ENCODE measurements around the gene AQP4.

The AQP4 gene

GRCh38 chr18:26827581-26827980, 37.9 kb downstream of the AQP4 start:
- Histone ChIP-seq H3K9ac (ENCODE audit: low read length) (no peak overlapping the region), H3K4me3 (ENCODE audit: low read length) (no peak overlapping the region), H3K9me3 (ENCODE audit: control insufficient read depth, low read length) (no peaks in the 10 kb centered on the region), H3K4me1 (ENCODE audit: control insufficient read depth, insufficient read depth, low read length) (no peaks in the 10 kb centered on the region), H3K36me3 (ENCODE audit: control insufficient read depth, insufficient read depth, low read length) (no peaks in the 10 kb centered on the region), H3K27me3 (ENCODE audit: control insufficient read depth, insufficient read depth, low read length) (no peaks in the 10 kb centered on the region)

- Histone ChIP-seq H3K27me3 (ENCODE audit: control insufficient read depth, insufficient read depth, low read length) (no peaks in the 10 kb centered on the region), H3K4me1 (ENCODE audit: control insufficient read depth, insufficient read depth, low read length) (no peaks in the 10 kb centered on the region), H3K36me3 (ENCODE audit: control insufficient read depth, insufficient read depth, low read length) (no peaks in the 10 kb centered on the region), H3K4me3 (ENCODE audit: low read length) (no peak overlapping the region), H3K9ac (ENCODE audit: low read length) (no peak overlapping the region), H3K9me3 (ENCODE audit: control insufficient read depth, low read length) (no peaks in the 10 kb centered on the region)
Measured at GRCh38 chr18:26826656-26827235, 38.8 kb downstream of the AQP4 start.

GRCh38 chr18:26821181-26821580, 44.3 kb downstream of the AQP4 start:
- H3K9me3 ChIP-seq (ENCODE audit: control insufficient read depth, low read length): no peaks in the 10 kb centered on the region
- no peaks in the 10 kb centered on the region for H3K27me3 ChIP-seq (ENCODE audit: control insufficient read depth, insufficient read depth, low read length)
- H3K36me3 ChIP-seq (ENCODE audit: control insufficient read depth, insufficient read depth, low read length): no peaks in the 10 kb centered on the region
- no peak overlapping the region for H3K4me3 ChIP-seq (ENCODE audit: low read length)
- no peak overlapping the region for H3K9ac ChIP-seq (ENCODE audit: low read length)
- no peaks in the 10 kb centered on the region for H3K4me1 ChIP-seq (ENCODE audit: control insufficient read depth, insufficient read depth, low read length)

- Histone ChIP-seq H3K4me3 (ENCODE audit: low read length) (no peak overlapping the region), H3K9ac (ENCODE audit: low read length) (no peak overlapping the region), H3K36me3 (ENCODE audit: control insufficient read depth, insufficient read depth, low read length) (no peaks in the 10 kb centered on the region), H3K27me3 (ENCODE audit: control insufficient read depth, insufficient read depth, low read length) (no peaks in the 10 kb centered on the region), H3K9me3 (ENCODE audit: control insufficient read depth, low read length) (no peaks in the 10 kb centered on the region), H3K4me1 (ENCODE audit: control insufficient read depth, insufficient read depth, low read length) (no peaks in the 10 kb centered on the region)
Measured at GRCh38 chr18:26819046-26819445, 46.5 kb downstream of the AQP4 start.

- H3K36me3 ChIP-seq (ENCODE audit: control insufficient read depth, insufficient read depth, low read length): no peaks in the 10 kb centered on the region
- H3K4me1 ChIP-seq (ENCODE audit: control insufficient read depth, insufficient read depth, low read length): no peaks in the 10 kb centered on the region
- no peaks in the 10 kb centered on the region for H3K9me3 ChIP-seq (ENCODE audit: control insufficient read depth, low read length)
- H3K4me3 ChIP-seq (ENCODE audit: low read length): no peak overlapping the region
- no peak overlapping the region for H3K9ac ChIP-seq (ENCODE audit: low read length)
- H3K27me3 ChIP-seq (ENCODE audit: control insufficient read depth, insufficient read depth, low read length): no peaks in the 10 kb centered on the region
Measured at GRCh38 chr18:26818461-26818860, 47.0 kb downstream of the AQP4 start.

GRCh38 chr18:26813043-26813442, 52.5 kb downstream of the AQP4 start:
- no peak overlapping the region for H3K4me3 ChIP-seq (ENCODE audit: low read length)

GRCh38 chr18:26812462-26812861, 53.0 kb downstream of the AQP4 start:
- no peaks in the 10 kb centered on the region for H3K27me3 ChIP-seq (ENCODE audit: control insufficient read depth, insufficient read depth, low read length)
- H3K36me3 ChIP-seq (ENCODE audit: control insufficient read depth, insufficient read depth, low read length): no peaks in the 10 kb centered on the region
- H3K4me3 ChIP-seq (ENCODE audit: low read length): no peak overlapping the region
- no peak overlapping the region for H3K9ac ChIP-seq (ENCODE audit: low read length)
- H3K4me1 ChIP-seq (ENCODE audit: control insufficient read depth, insufficient read depth, low read length): no peaks in the 10 kb centered on the region
- H3K9me3 ChIP-seq (ENCODE audit: control insufficient read depth, low read length): no peaks in the 10 kb centered on the region

More at GRCh38 chr18:26813043-26813442, 52.5 kb downstream of the AQP4 start:
- Histone ChIP-seq H3K9me3 (ENCODE audit: control insufficient read depth, low read length) (no peaks in the 10 kb centered on the region), H3K9ac (ENCODE audit: low read length) (no peak overlapping the region), H3K4me1 (ENCODE audit: control insufficient read depth, insufficient read depth, low read length) (no peaks in the 10 kb centered on the region), H3K27me3 (ENCODE audit: control insufficient read depth, insufficient read depth, low read length) (no peaks in the 10 kb centered on the region), H3K36me3 (ENCODE audit: control insufficient read depth, insufficient read depth, low read length) (no peaks in the 10 kb centered on the region)

- H3K36me3 ChIP-seq (ENCODE audit: control insufficient read depth, insufficient read depth, low read length): no peaks in the 10 kb centered on the region
- H3K4me1 ChIP-seq (ENCODE audit: control insufficient read depth, insufficient read depth, low read length): no peaks in the 10 kb centered on the region
- H3K9me3 ChIP-seq (ENCODE audit: control insufficient read depth, low read length): no peaks in the 10 kb centered on the region
- no peak overlapping the region for H3K9ac ChIP-seq (ENCODE audit: low read length)
- no peaks in the 10 kb centered on the region for H3K27me3 ChIP-seq (ENCODE audit: control insufficient read depth, insufficient read depth, low read length)
- H3K4me3 ChIP-seq (ENCODE audit: low read length): no peak overlapping the region
Measured at GRCh38 chr18:26809346-26809745, 56.2 kb downstream of the AQP4 start.

GRCh38 chr18:26806224-26806623, 59.3 kb downstream of the AQP4 start:
- no peak overlapping the region for H3K4me3 ChIP-seq (ENCODE audit: low read length)
- H3K36me3 ChIP-seq (ENCODE audit: control insufficient read depth, insufficient read depth, low read length): no peaks in the 10 kb centered on the region
- H3K27me3 ChIP-seq (ENCODE audit: control insufficient read depth, insufficient read depth, low read length): no peaks in the 10 kb centered on the region
- no peaks in the 10 kb centered on the region for H3K4me1 ChIP-seq (ENCODE audit: control insufficient read depth, insufficient read depth, low read length)
- H3K9ac ChIP-seq (ENCODE audit: low read length): no peak overlapping the region
- no peaks in the 10 kb centered on the region for H3K9me3 ChIP-seq (ENCODE audit: control insufficient read depth, low read length)

- Histone ChIP-seq H3K4me1 (ENCODE audit: control insufficient read depth, insufficient read depth, low read length) (no peaks in the 10 kb centered on the region), H3K36me3 (ENCODE audit: control insufficient read depth, insufficient read depth, low read length) (no peaks in the 10 kb centered on the region), H3K4me3 (ENCODE audit: low read length) (no peak overlapping the region), H3K9ac (ENCODE audit: low read length) (no peak overlapping the region), H3K27me3 (ENCODE audit: control insufficient read depth, insufficient read depth, low read length) (no peaks in the 10 kb centered on the region), H3K9me3 (ENCODE audit: control insufficient read depth, low read length) (no peaks in the 10 kb centered on the region)
Measured at GRCh38 chr18:26804519-26804918, 61.0 kb downstream of the AQP4 start.

- Histone ChIP-seq H3K36me3 (ENCODE audit: control insufficient read depth, insufficient read depth, low read length) (no peaks in the 10 kb centered on the region), H3K9ac (ENCODE audit: low read length) (no peak overlapping the region), H3K9me3 (ENCODE audit: control insufficient read depth, low read length) (no peaks in the 10 kb centered on the region), H3K4me1 (ENCODE audit: control insufficient read depth, insufficient read depth, low read length) (no peaks in the 10 kb centered on the region), H3K27me3 (ENCODE audit: control insufficient read depth, insufficient read depth, low read length) (no peaks in the 10 kb centered on the region), H3K4me3 (ENCODE audit: low read length) (no peak overlapping the region)
Measured at GRCh38 chr18:26803643-26804042, 61.9 kb downstream of the AQP4 start.

- H3K36me3 ChIP-seq (ENCODE audit: control insufficient read depth, insufficient read depth, low read length): no peaks in the 10 kb centered on the region
- H3K9me3 ChIP-seq (ENCODE audit: control insufficient read depth, low read length): no peaks in the 10 kb centered on the region
- H3K9ac ChIP-seq (ENCODE audit: low read length): no peak overlapping the region
- no peaks in the 10 kb centered on the region for H3K4me1 ChIP-seq (ENCODE audit: control insufficient read depth, insufficient read depth, low read length)
- no peaks in the 10 kb centered on the region for H3K27me3 ChIP-seq (ENCODE audit: control insufficient read depth, insufficient read depth, low read length)
- H3K4me3 ChIP-seq (ENCODE audit: low read length): no peak overlapping the region
Measured at GRCh38 chr18:26802330-26803200, 62.9 kb downstream of the AQP4 start.

All from mucosa of stomach (tissue), 1 donor.